ENCODE measurements around the gene AMOT. TPM values are rescaled to one million over a fixed set of nuclear protein-coding genes. Genes with fewer than 3 reads are reported as not detected.

Gene AMOT
- total and polyA plus RNA-seq, 2 experiments from 2014 or later: 52.1 to 93.3 TPM

DNA sequence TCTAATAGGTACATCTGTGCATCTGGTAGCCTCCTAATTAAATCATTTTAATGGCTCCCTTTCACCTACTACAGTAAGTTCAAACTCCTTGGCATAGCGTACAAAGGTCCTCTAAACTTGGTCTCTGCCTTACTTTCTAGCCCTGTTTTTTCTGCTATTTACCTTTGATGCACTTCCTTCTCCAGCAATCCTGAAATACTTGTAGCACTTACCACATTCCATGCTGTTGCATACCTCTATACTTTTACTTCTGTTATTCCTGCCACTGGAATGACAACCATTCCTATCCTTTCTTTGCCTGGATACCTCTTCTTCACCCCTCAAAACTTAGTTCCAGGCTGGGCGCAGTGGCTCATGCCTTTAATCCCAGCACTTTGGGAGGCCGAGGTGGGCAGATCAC, 104.3 kb downstream of the AMOT start:
- Histone ChIP-seq H3K4me1 (ENCODE audit: insufficient read depth) (no peaks in the 10 kb centered on the region), H4K20me1 (ENCODE audit: insufficient read depth, poor library complexity, severe bottlenecking) (no peaks in the 10 kb centered on the region), H3K36me3 (replicated peaks; ENCODE audit: insufficient read depth, low read depth) (no peaks in the 10 kb centered on the region), H2AFZ (no peak overlapping the region), H3K9me3 (ENCODE audit: low read depth) (no peaks in the 10 kb centered on the region), H3K4me3 (no peak overlapping the region), H3K27ac (no peak overlapping the region), H3K9me2 (replicated peaks; ENCODE audit: insufficient read depth) (no peaks in the 10 kb centered on the region), H3K27me3 (no peaks in the 10 kb centered on the region), H3K4me2 (no peak overlapping the region), H3K79me2 (no peaks in the 10 kb centered on the region)
- no peak for DNase-seq (ENCODE audit: low spot score)
- WGBS (ENCODE audit: low lambda C conversion rate, missing lambda C conversion rate): 90% methylated on average over 3 of the region's 3 CpGs
- no peak for TF ChIP-seq EZH2 (IDR thresholded peaks at IDR 0.05; ENCODE audit: borderline replicate concordance)
- TF ChIP-seq EZH2phosphoT487 (IDR thresholded peaks at IDR 0.05; ENCODE audit: low read depth, severe bottlenecking, unreplicated experiment): no peak
- TF ChIP-seq, protein P1, sequence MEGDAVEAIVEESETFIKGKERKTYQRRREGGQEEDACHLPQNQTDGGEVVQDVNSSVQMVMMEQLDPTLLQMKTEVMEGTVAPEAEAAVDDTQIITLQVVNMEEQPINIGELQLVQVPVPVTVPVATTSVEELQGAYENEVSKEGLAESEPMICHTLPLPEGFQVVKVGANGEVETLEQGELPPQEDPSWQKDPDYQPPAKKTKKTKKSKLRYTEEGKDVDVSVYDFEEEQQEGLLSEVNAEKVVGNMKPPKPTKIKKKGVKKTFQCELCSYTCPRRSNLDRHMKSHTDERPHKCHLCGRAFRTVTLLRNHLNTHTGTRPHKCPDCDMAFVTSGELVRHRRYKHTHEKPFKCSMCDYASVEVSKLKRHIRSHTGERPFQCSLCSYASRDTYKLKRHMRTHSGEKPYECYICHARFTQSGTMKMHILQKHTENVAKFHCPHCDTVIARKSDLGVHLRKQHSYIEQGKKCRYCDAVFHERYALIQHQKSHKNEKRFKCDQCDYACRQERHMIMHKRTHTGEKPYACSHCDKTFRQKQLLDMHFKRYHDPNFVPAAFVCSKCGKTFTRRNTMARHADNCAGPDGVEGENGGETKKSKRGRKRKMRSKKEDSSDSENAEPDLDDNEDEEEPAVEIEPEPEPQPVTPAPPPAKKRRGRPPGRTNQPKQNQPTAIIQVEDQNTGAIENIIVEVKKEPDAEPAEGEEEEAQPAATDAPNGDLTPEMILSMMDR (IDR thresholded peaks at IDR 0.05; ENCODE audit: poor library complexity): no peak

DNA sequence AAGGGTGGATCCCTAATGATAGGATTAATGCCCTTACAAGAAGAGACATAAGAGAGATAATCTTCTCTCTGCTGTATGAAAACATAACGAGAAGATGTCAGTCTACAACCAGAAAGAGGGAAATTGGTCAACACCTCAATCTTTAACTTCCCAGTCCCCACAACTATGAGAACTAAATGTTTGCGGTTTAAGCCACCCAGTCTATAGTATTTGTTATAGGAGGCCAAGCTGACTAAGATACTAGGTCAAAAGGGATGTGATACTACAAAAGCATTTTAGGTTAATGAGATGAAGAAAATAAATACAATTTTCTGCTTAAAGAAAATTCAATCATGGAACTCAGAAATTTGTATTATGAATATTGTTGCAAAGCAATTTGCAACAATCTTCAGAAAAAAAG, 105.5 kb downstream of the AMOT start:
- H3K4me2 ChIP-seq: no peak overlapping the region
- H3K36me3 ChIP-seq (replicated peaks; ENCODE audit: insufficient read depth, low read depth): no peaks in the 10 kb centered on the region
- H3K9me2 ChIP-seq (replicated peaks; ENCODE audit: insufficient read depth): no peaks in the 10 kb centered on the region
- no peak for DNase-seq (ENCODE audit: low spot score)
- H3K4me3 ChIP-seq: no peak overlapping the region
- H3K27me3 ChIP-seq: no peaks in the 10 kb centered on the region
- H3K4me1 ChIP-seq (ENCODE audit: insufficient read depth): no peaks in the 10 kb centered on the region
- TF ChIP-seq, protein P1 (IDR thresholded peaks at IDR 0.05; ENCODE audit: poor library complexity): no peak
- no peak for TF ChIP-seq EZH2phosphoT487 (IDR thresholded peaks at IDR 0.05; ENCODE audit: low read depth, severe bottlenecking, unreplicated experiment)
- no peak for TF ChIP-seq EZH2 (IDR thresholded peaks at IDR 0.05; ENCODE audit: borderline replicate concordance)
- no peaks in the 10 kb centered on the region for H4K20me1 ChIP-seq (ENCODE audit: insufficient read depth, poor library complexity, severe bottlenecking)
- H3K79me2 ChIP-seq: no peaks in the 10 kb centered on the region
- H3K9me3 ChIP-seq (ENCODE audit: low read depth): no peaks in the 10 kb centered on the region
- H3K27ac ChIP-seq: no peak overlapping the region
- WGBS (ENCODE audit: low lambda C conversion rate, missing lambda C conversion rate): 93% methylated on average over 2 of the region's 2 CpGs
- no peak overlapping the region for H2AFZ ChIP-seq

DNA sequence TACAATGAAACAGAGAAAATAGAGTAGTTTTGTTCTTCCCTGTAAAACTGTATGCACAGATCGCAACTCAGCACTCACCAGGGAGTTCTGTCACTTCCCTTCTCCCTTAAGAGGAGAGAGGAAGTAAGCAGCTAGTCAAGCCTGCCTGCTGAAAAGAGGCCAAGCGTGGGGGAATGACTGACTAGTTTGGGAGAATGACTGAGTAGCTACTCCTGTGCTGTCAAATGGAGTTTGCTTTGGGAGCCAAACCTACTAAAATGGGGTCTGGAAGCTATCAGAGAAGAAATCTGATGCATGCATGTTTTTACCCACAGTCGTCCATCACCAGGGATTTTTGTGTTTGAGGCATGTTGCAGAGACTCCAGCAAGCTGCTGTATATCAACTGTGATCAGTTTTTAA, 106.3 kb downstream of the AMOT start:
- H4K20me1 ChIP-seq (ENCODE audit: insufficient read depth, poor library complexity, severe bottlenecking): no peaks in the 10 kb centered on the region
- 45% methylated on average over 3 of the region's 3 CpGs for WGBS (ENCODE audit: low lambda C conversion rate, missing lambda C conversion rate)
- no peaks in the 10 kb centered on the region for H3K79me2 ChIP-seq
- H3K9me3 ChIP-seq (ENCODE audit: low read depth): no peaks in the 10 kb centered on the region
- H3K4me3 ChIP-seq: no peak overlapping the region
- peak overlapping the region; percentile 31 for H3K27ac ChIP-seq
- H3K4me2 ChIP-seq: peak overlapping the region; percentile 53
- no peak for TF ChIP-seq EZH2phosphoT487 (IDR thresholded peaks at IDR 0.05; ENCODE audit: low read depth, severe bottlenecking, unreplicated experiment)
- TF ChIP-seq EZH2 (IDR thresholded peaks at IDR 0.05; ENCODE audit: borderline replicate concordance): no peak
- TF ChIP-seq, protein P1 (IDR thresholded peaks at IDR 0.05; ENCODE audit: poor library complexity): no peak
- no peak for DNase-seq (ENCODE audit: low spot score)
- no peaks in the 10 kb centered on the region for H3K36me3 ChIP-seq (replicated peaks; ENCODE audit: insufficient read depth, low read depth)
- no peaks in the 10 kb centered on the region for H3K4me1 ChIP-seq (ENCODE audit: insufficient read depth)
- no peaks in the 10 kb centered on the region for H3K27me3 ChIP-seq
- no peak overlapping the region for H2AFZ ChIP-seq
- H3K9me2 ChIP-seq (replicated peaks; ENCODE audit: insufficient read depth): no peaks in the 10 kb centered on the region

GRCh38 chrX:112731793-112732192, 108.8 kb downstream of the AMOT start:
- Histone ChIP-seq H3K4me1 (ENCODE audit: insufficient read depth) (no peaks in the 10 kb centered on the region), H3K4me2 (no peak overlapping the region), H2AFZ (no peak overlapping the region), H3K79me2 (no peaks in the 10 kb centered on the region), H3K9me3 (ENCODE audit: low read depth) (no peaks in the 10 kb centered on the region), H3K27me3 (no peaks in the 10 kb centered on the region), H3K27ac (no peak overlapping the region), H3K9me2 (replicated peaks; ENCODE audit: insufficient read depth) (no peaks in the 10 kb centered on the region), H3K36me3 (replicated peaks; ENCODE audit: insufficient read depth, low read depth) (no peaks in the 10 kb centered on the region), H4K20me1 (ENCODE audit: insufficient read depth, poor library complexity, severe bottlenecking) (no peaks in the 10 kb centered on the region), H3K4me3 (no peak overlapping the region)
- WGBS (ENCODE audit: low lambda C conversion rate, missing lambda C conversion rate): 68% methylated on average over 3 of the region's 3 CpGs
- peak; percentile 15 for DNase-seq (ENCODE audit: low spot score)
- TF ChIP-seq, protein P1 (IDR thresholded peaks at IDR 0.05; ENCODE audit: poor library complexity): peak; percentile 58
- TF ChIP-seq EZH2phosphoT487 (IDR thresholded peaks at IDR 0.05; ENCODE audit: low read depth, severe bottlenecking, unreplicated experiment): no peak
